UCSD-AML1 (cell line): ENCODE measurements around the gene DKK2.
"Not testable (repeated sequence)": the region's sequence is repeated elsewhere in the genome, so short reads cannot be mapped to it uniquely, and the experiment has no call there.

ENCODE experiments used
- DNase-seq: peaks from one replicate; lab custom pipeline; 2025; ENCODE audit not compliant: unreplicated experiment; lab: John Stamatoyannopoulos, UW

Gene DKK2

GRCh38 chr4:106914223-106914622, 121.9 kb downstream of the DKK2 start:
- DNase-seq, result no peak

- DNase-seq, result no peak
These were observed 126.5 kb downstream of the DKK2 start for GRCh38 chr4:106909486-106910188.

DNA sequence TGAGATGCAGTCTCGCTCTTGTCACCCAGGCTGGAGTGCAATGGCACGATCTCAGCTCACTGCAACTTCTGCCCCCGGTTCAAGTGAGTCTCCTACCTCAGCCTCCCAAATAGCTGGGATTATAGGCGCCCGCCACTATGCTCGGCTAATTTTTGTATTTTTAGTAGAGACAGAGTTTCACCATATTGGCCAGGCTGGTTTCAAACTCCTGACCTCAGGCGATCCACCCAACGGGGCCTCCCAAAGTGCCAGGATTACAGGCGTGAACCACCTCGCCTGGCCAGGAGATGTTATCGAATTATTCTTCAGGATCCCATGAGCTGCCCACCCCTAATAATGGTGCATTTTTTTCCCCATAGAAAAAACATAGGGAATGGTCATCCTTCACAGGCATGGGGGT, 128.1 kb downstream of the DKK2 start:
- DNase-seq, result not testable (repeated sequence)

DNA sequence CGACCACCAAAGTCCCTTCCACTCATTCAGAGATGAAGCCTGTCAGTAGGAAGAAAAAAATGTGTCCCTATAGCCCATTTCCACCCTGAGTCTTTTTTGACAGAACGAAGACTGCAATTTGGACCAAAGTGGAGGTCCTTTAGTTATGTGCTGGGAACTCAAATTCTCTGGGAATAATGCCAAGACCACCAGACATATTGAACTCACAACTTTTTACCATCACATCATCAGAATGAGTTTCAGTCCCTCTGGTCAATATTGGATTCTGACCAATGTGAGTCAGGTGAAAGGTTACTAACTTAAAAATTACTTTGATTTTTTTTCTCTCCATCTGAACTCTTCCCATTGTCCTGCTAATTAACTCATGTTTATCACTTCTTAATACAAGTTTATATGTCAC, 128.9 kb downstream of the DKK2 start:
- no peak for DNase-seq

DNA sequence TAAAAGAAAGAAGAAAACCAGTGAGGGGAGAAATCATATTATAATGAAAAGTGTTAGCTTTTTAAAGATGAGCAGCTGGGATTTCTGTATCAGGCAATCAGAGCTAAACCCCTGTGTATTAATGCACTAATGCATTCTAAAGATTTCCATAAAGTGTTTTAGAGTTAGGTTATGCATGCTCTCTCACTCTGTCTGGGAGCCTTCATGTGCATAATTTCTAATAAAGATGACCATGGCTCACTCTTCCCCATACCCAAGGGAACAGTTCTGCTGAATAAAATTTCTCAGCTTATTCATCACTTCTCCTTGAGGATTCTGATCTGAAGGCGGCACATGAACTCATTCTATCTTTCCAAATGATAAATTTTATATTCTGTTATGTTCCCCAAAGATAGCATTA, 129.4 kb downstream of the DKK2 start:
- DNase-seq, result no peak

DNA sequence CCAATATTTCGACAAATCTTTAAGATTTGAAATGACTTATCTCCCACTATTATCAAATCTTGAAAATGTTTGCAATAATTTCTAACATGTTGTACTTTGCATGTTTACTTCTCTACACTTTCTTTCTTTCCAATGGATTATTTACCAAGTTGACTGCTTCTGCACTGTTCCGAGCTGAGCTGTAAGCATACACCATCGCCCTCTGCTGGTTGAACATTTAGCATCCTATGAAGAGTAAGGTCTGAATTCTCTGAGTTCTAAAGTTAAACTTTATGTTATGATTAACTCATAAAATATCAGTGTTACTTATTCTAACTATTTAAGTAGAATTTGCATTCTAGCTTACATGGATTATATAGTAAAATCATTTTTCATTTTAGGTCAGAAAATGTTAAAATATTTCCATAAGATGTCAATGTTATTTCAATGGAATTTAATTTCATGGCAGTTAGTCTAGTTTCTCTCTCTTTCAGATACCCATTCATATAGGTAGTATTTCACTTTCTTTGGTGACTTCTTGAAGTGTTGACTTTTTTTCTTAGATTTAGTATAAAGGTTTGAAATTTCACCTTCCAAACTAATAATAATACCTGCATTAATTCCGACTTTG, 137.4 kb downstream of the DKK2 start:
- peak; percentile 6 for DNase-seq

GRCh38 chr4:106893903-106894302, 142.2 kb downstream of the DKK2 start:
- DNase-seq, result no peak

GRCh38 chr4:106893395-106893881, 142.7 kb downstream of the DKK2 start:
- DNase-seq, result no peak

- no peak for DNase-seq
These were observed 143.3 kb downstream of the DKK2 start for GRCh38 chr4:106892786-106893185.

GRCh38 chr4:106875340-106875739, 160.8 kb downstream of the DKK2 start:
- DNase-seq, result no peak
